Measurements from ENCODE around the gene OVCH1.
A peak's percentile ranks its signal among the peaks of the same experiment; 100 is the strongest.
"Not testable (repeated sequence)": the region's sequence is repeated elsewhere in the genome, so short reads cannot be mapped to it uniquely, and the experiment has no call there.

The OVCH1 gene

GRCh38 chr12:29403991-29404390 is 93.5 kb downstream of the OVCH1 start:
- no peak for DNase-seq

GRCh38 chr12:29402437-29402836 is 95.0 kb downstream of the OVCH1 start:
- no peak for DNase-seq

GRCh38 chr12:29398495-29398894 is 99.0 kb downstream of the OVCH1 start:
- no peak for DNase-seq

GRCh38 chr12:29396774-29397173 is 100.7 kb downstream of the OVCH1 start:
- DNase-seq = no peak

- DNase-seq = no peak
Measured at GRCh38 chr12:29395356-29395755, 102.1 kb downstream of the OVCH1 start.

- DNase-seq = peak; percentile 29
Measured at GRCh38 chr12:29390419-29390818, 107.1 kb downstream of the OVCH1 start.

GRCh38 chr12:29389295-29389919 is 108.1 kb downstream of the OVCH1 start:
- no peak for DNase-seq

GRCh38 chr12:29386084-29386680 is 111.3 kb downstream of the OVCH1 start:
- not testable (repeated sequence) for DNase-seq

GRCh38 chr12:29385194-29385593 is 112.3 kb downstream of the OVCH1 start:
- DNase-seq = not testable (repeated sequence)

- DNase-seq = no peak
Measured at GRCh38 chr12:29382251-29382650, 115.2 kb downstream of the OVCH1 start.

GRCh38 chr12:29380536-29381523 is 116.7 kb downstream of the OVCH1 start, which contains the start of gene ERGIC2:
Gene ERGIC2 (minus strand): TSS chr12:29381172. CDS start chr12:29371633, 9,539 bp downstream.
- peak; percentile 95 for DNase-seq

All from central memory CD4-positive, alpha-beta T cell (primary cell).